Glutamatergic neuron (in vitro differentiated cells): Measurements from ENCODE around the gene LCAT. TPM values are rescaled to one million over a fixed set of nuclear protein-coding genes. Genes with fewer than 3 reads are reported as not detected.
"Not testable (repeated sequence)": the region's sequence is repeated elsewhere in the genome, so short reads cannot be mapped to it uniquely, and the experiment has no call there.

Experiments used
- DNase-seq: peaks from one replicate; pipeline ENCODE4 v3.0.0; 2022
- H3K27ac Mint-ChIP-seq: one replicate; pipeline ENCODE4 v1.8.0; 2020; ENCODE audit warnings: mild to moderate bottlenecking, mixed read lengths, inconsistent platforms; ENCODE audit not compliant: unreplicated experiment
- H3K27me3 Mint-ChIP-seq: one replicate; pipeline ENCODE4 v1.8.0; 2020; ENCODE audit warnings: mild to moderate bottlenecking, moderate library complexity, mixed read lengths, inconsistent platforms; ENCODE audit not compliant: unreplicated experiment
- H3K36me3 Mint-ChIP-seq: one replicate; pipeline ENCODE4 v1.8.0; 2020; ENCODE audit warnings: mild to moderate bottlenecking, mixed read lengths, inconsistent platforms; ENCODE audit not compliant: unreplicated experiment
- H3K4me1 Mint-ChIP-seq: one replicate; pipeline ENCODE4 v1.8.0; 2020; ENCODE audit warnings: mild to moderate bottlenecking, low read depth, mixed read lengths, inconsistent platforms; ENCODE audit not compliant: unreplicated experiment
- H3K4me3 Mint-ChIP-seq: one replicate; pipeline ENCODE4 v1.8.0; 2020; ENCODE audit warnings: mild to moderate bottlenecking, mixed read lengths, inconsistent platforms; ENCODE audit not compliant: unreplicated experiment
- H3K9me3 Mint-ChIP-seq: one replicate; pipeline ENCODE4 v1.8.0; 2020; ENCODE audit warnings: mild to moderate bottlenecking, moderate library complexity, mixed read lengths, inconsistent platforms; ENCODE audit not compliant: unreplicated experiment
- CTCF ChIP-seq: fragments of 200-600 bp; sonication (generic); IDR thresholded peaks from one replicate; pipeline ENCODE4 v1.5.0; 2021; ENCODE audit not compliant: partially characterized antibody, unreplicated experiment
- total RNA-seq: library from RNA; stranded (reverse); fragmentation: NEBNext Ultra II Directional; extraction: Animal tissue kit (Norgen Biotek cat#: 25700); gene quantifications from one replicate; pipeline ENCODE4 v1.2.1, GENCODE V29; 2021; ENCODE audit not compliant: unreplicated experiment

The LCAT gene
- total RNA-seq, 1 donor from 2014 or later, result 8.7 TPM

- Mint-ChIP-seq H3K4me3 (peak overlapping the region; percentile 26), H3K4me1 (peaks cover 16% of the 10 kb centered on the region), H3K27ac (peak overlapping the region; percentile 75), H3K27me3 (peaks cover 6% of the 10 kb centered on the region), H3K36me3 (no peaks in the 10 kb centered on the region), H3K9me3 (peaks cover 6% of the 10 kb centered on the region)
- DNase-seq, result peak; percentile 55
- no peak for TF ChIP-seq CTCF
Measured at GRCh38 chr16:67917140-67917851, 26.6 kb downstream of the LCAT start.

DNA sequence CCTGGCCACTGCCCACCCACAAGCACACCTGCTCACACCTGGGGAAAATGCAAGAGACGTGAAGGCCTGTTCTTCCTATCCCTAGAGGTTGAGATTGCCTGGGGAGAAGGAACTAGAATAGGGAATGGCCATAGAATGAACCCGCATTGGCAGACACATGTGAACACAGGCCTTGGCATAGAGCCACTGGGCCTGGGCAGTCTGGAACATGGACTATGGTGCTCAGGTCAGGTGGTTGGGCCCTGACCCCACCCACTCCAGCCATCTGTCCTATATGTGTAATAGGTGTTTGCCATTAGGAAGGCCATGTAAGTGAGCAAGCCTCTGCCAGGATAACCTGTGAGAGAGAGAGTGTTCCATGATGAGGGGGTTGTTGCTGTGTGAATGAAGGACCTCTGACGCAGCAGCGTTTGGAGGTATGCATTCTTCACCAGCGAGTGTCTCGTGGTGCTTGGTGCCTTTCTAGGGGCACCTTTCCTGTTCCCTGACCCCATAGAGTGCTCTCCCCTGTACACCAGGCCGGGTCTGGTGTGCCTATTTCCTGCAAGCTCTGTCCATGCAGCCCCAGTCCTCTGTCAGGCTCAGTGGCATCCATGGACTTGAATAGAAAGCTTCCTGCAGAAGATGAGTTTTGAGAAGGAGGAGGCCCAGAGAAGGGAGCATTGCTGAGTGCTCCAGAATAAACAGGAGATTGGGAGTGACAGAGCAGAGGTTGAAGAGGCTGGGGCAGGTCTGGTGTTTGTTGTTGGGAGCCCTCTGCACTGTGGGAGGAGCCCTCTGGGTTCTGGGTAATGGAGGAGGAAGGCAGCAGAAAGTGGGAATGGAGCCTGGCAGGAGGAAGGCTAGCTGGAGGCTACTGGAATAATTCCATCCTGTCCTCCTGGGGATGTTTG is 27.8 kb downstream of the LCAT start:
- H3K9me3 Mint-ChIP-seq, result peaks cover 5% of the 10 kb centered on the region
- no peak for TF ChIP-seq CTCF
- DNase-seq, result no peak
- peaks cover 16% of the 10 kb centered on the region for H3K4me1 Mint-ChIP-seq
- H3K4me3 Mint-ChIP-seq, result no peak overlapping the region
- peak overlapping the region; percentile 43 for H3K27ac Mint-ChIP-seq
- peaks cover 3% of the 10 kb centered on the region for H3K27me3 Mint-ChIP-seq
- no peaks in the 10 kb centered on the region for H3K36me3 Mint-ChIP-seq

DNA sequence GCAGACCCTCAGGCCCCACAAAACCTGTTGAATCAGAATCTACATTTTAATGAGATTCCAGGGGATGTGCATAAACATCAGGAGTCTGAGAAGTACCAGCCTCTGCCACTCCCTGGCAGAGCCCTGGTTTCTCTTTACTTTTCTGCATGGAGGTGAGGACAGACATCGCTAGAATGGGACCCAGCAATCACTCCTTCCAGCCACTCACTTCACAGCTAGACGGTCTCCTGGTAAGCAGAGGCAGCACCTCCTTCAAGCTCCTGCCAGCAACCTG is 28.5 kb downstream of the LCAT start:
- H3K27me3 Mint-ChIP-seq, DNase-seq, H3K36me3 Mint-ChIP-seq, H3K9me3 Mint-ChIP-seq, H3K4me3 Mint-ChIP-seq: not testable (repeated sequence)
- peak overlapping the region; percentile 43 for H3K27ac Mint-ChIP-seq
- H3K4me1 Mint-ChIP-seq, result peaks cover 16% of the 10 kb centered on the region

GRCh38 chr16:67914758-67915495 is 29.0 kb downstream of the LCAT start:
- H3K4me1 Mint-ChIP-seq, result peaks cover 16% of the 10 kb centered on the region
- H3K9me3 Mint-ChIP-seq, result peaks cover 5% of the 10 kb centered on the region
- no peaks in the 10 kb centered on the region for H3K36me3 Mint-ChIP-seq
- no peak overlapping the region for H3K4me3 Mint-ChIP-seq
- peak overlapping the region; percentile 41 for H3K27ac Mint-ChIP-seq
- TF ChIP-seq CTCF, result no peak
- peaks cover 3% of the 10 kb centered on the region for H3K27me3 Mint-ChIP-seq
- DNase-seq, result no peak

DNA sequence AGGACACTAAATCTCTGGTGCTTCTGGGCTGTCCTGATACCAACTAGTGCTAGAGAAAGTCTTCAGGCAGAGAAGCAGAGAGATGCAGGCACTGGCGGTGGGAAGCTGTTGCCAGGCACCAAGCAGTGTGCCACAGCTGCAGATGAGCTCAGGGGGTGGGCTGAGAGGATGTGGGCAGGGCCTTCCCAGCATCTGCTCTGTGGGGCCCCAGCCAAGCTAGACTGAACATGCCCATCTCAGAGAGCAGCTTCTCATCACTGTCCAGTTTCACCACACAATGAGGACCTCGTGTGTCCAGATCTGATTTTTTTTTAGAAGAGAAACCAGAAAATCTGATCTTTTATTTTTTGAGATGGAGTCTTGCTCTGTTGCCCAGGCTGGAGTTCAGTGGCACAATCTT is 33.8 kb downstream of the LCAT start:
- Mint-ChIP-seq H3K27ac (no peak overlapping the region), H3K36me3 (no peaks in the 10 kb centered on the region), H3K27me3 (peaks cover 2% of the 10 kb centered on the region), H3K4me1 (peaks cover 4% of the 10 kb centered on the region), H3K9me3 (peaks cover 4% of the 10 kb centered on the region), H3K4me3 (no peak overlapping the region)
- TF ChIP-seq CTCF, result no peak
- no peak for DNase-seq
